ENCODE data around the gene ANKRD34A. TPM values are rescaled to one million over a fixed set of nuclear protein-coding genes. Genes with fewer than 3 reads are reported as not detected.

ANKRD34A gene
- total RNA-seq, 1 donor from 2014 or later = 0.94 TPM

DNA sequence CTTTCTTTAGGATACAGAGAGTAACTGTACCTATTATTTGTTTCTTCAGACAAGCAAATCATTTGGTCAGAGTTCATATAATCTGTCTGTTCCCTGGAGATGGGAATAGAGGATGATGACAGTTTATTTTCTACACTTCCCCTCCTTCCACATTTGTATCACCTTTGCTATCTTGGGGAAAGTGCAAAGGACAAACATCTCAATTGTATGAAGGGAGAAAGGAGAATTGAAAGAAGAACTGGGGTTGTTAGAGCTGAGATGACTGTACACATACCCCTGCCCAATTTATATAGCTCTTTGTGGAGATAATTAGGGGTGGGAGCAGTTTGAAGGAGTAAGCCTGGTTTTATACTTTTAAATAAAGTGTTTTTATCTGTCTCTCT is 14.1 kb upstream of the ANKRD34A start:
- peaks cover 9% of the 10 kb centered on the region for H3K4me1 Mint-ChIP-seq (ENCODE audit: unreplicated experiment)
- no peaks in the 10 kb centered on the region for H3K9me3 Mint-ChIP-seq
- no peak overlapping the region for H3K4me3 Mint-ChIP-seq
- DNase-seq (ENCODE audit: extremely low spot score, unreplicated experiment) = no peak
- no peaks in the 10 kb centered on the region for H3K36me3 Mint-ChIP-seq
- TF ChIP-seq, protein P1, sequence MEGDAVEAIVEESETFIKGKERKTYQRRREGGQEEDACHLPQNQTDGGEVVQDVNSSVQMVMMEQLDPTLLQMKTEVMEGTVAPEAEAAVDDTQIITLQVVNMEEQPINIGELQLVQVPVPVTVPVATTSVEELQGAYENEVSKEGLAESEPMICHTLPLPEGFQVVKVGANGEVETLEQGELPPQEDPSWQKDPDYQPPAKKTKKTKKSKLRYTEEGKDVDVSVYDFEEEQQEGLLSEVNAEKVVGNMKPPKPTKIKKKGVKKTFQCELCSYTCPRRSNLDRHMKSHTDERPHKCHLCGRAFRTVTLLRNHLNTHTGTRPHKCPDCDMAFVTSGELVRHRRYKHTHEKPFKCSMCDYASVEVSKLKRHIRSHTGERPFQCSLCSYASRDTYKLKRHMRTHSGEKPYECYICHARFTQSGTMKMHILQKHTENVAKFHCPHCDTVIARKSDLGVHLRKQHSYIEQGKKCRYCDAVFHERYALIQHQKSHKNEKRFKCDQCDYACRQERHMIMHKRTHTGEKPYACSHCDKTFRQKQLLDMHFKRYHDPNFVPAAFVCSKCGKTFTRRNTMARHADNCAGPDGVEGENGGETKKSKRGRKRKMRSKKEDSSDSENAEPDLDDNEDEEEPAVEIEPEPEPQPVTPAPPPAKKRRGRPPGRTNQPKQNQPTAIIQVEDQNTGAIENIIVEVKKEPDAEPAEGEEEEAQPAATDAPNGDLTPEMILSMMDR (conservative IDR thresholded peaks at IDR 0.05) = no peak
- no peaks in the 10 kb centered on the region for H3K27me3 Mint-ChIP-seq
- no peak overlapping the region for H3K27ac Mint-ChIP-seq

DNA sequence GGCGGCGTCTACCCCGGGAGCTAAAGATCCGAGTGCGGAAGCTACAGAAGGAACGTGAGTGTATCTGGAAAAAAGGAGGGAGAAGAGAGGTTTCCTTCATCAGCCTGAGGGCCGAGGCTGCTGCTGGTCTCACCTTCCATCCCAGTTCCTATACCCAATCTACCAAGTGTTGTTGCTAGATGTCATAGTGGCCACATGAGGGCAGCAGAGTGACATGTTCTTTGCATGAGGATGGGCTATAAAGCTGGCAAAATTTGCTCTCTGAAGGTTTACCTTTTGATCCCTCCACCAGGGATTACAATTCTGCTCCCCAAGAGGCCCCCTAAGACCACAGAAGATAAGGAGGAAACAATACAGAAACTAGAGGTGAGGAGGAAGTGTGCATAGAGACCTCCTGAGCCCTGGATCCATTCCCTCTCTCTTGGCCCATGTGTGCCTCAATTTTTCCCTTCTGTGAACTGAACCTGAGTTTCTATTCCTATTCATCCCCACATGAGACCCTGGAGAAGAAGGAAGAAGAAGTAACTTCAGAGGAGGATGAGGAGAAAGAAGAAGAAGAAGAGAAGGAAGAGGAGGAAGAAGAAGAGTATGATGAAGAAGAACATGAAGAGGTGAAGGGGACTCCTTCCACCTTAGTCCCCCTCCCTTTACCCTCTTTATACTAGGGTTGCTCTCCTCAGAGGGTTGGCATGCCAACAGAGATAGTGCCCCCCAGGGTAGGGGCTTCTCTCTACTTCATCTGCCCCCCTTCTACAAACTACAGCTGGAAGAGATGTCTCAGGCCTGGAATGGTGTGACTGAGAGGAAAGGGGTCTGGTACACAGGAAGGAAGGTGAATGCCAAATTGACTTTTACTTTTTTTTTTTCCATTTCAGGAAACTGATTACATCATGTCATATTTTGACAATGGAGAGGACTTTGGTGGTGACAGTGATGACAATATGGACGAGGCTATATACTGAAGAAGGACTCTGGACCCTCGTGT is 13.4 kb upstream of the ANKRD34A start:
- peak overlapping the region; percentile 74 for H3K4me3 Mint-ChIP-seq
- peaks cover 7% of the 10 kb centered on the region for H3K4me1 Mint-ChIP-seq (ENCODE audit: unreplicated experiment)
- H3K36me3 Mint-ChIP-seq = no peaks in the 10 kb centered on the region
- H3K9me3 Mint-ChIP-seq = no peaks in the 10 kb centered on the region
- H3K27ac Mint-ChIP-seq = no peak overlapping the region
- H3K27me3 Mint-ChIP-seq = no peaks in the 10 kb centered on the region
- no peak for DNase-seq (ENCODE audit: extremely low spot score, unreplicated experiment)
- TF ChIP-seq, protein P1 (conservative IDR thresholded peaks at IDR 0.05) = peak; percentile 89

DNA sequence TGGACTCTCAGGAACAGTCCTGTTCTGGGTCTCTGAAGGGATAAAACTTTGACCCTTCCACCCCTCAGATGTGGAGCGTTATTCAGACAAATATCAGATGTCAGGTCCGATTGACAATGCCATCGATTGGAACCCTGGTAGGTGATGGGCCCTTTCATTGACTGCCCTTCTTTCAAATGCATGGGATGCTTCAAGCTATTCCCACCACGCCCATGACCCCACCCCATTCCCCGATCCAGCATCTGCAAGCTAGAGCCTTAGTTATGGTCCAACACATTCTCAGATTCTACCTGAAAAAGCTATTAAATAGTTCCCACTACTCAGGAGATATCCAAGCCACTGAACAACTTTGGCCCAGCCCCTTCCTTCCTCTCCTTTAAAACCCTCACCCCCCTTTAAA is 12.6 kb upstream of the ANKRD34A start:
- H3K9me3 Mint-ChIP-seq = no peaks in the 10 kb centered on the region
- TF ChIP-seq, protein P1 (conservative IDR thresholded peaks at IDR 0.05) = no peak
- H3K27ac Mint-ChIP-seq = peak overlapping the region; percentile 37
- no peaks in the 10 kb centered on the region for H3K27me3 Mint-ChIP-seq
- H3K36me3 Mint-ChIP-seq = no peaks in the 10 kb centered on the region
- H3K4me1 Mint-ChIP-seq (ENCODE audit: unreplicated experiment) = peaks cover 2% of the 10 kb centered on the region
- no peak overlapping the region for H3K4me3 Mint-ChIP-seq
- DNase-seq (ENCODE audit: extremely low spot score, unreplicated experiment) = no peak

DNA sequence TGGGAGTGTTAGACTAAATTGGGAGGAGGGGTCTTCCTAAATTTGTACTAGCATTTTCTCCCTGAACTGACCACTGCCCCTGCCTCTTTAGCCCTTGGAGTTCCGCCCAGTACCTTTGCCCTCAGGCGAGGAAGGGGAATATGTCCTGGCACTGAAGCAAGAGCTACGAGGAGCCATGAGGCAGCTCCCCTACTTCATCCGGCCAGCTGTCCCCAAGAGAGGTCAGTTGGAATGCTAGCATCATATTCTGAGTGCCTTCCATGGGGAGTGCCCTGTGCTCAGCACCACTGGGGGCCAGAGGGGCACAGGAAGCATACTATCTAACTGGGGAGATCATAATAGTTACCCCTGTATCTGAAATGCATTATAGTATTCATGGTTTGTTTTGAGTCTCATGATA is 10.8 kb upstream of the ANKRD34A start:
- TF ChIP-seq, protein P1 (conservative IDR thresholded peaks at IDR 0.05) = no peak

DNA sequence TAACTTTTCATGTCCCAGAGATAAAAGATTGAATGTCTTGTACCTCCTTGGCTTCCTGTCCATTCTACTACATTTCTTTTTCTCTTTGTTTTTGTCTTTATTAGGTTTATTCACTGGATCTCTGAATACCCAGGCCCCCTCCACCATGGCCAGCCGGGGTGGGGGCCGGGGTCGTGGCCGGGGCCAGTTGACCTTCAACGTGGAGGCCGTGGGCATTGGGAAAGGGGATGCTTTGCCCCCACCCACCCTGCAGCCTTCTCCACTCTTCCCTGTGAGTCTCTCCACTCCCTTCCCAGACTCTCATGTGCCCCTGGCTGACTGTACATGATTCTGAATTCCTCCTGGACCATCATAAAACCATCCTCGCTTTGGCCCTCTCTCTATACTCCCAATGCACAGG is 10.3 kb upstream of the ANKRD34A start:
- TF ChIP-seq, protein P1 (conservative IDR thresholded peaks at IDR 0.05) = no peak
- H3K9me3 Mint-ChIP-seq = no peaks in the 10 kb centered on the region
- H3K27me3 Mint-ChIP-seq = no peaks in the 10 kb centered on the region

More for the DNA sequence above, 10.8 kb upstream of the ANKRD34A start:
- Mint-ChIP-seq H3K4me3 (no peak overlapping the region), H3K36me3 (no peaks in the 10 kb centered on the region), H3K27me3 (no peaks in the 10 kb centered on the region), H3K4me1 (ENCODE audit: unreplicated experiment) (no peaks in the 10 kb centered on the region), H3K9me3 (no peaks in the 10 kb centered on the region), H3K27ac (no peak overlapping the region)
- DNase-seq (ENCODE audit: extremely low spot score, unreplicated experiment) = no peak

More for the DNA sequence above, 10.3 kb upstream of the ANKRD34A start:
- H3K27ac Mint-ChIP-seq = no peak overlapping the region
- no peak for DNase-seq (ENCODE audit: extremely low spot score, unreplicated experiment)
- H3K4me3 Mint-ChIP-seq = no peak overlapping the region
- H3K4me1 Mint-ChIP-seq (ENCODE audit: unreplicated experiment) = no peaks in the 10 kb centered on the region
- H3K36me3 Mint-ChIP-seq = no peaks in the 10 kb centered on the region
